VCaP (cell line): ENCODE data around the gene CTNNAL1.

ENCODE experiments used
- H3K27ac ChIP-seq: fragments of 450-650 bp; 2 replicates; pipeline ENCODE4 v1.5.1; 2017
- TF ChIP-seq, protein P1 (sequence below): fragments of 450-650 bp; conservative IDR thresholded peaks from 2 replicates; pipeline ENCODE4 v1.5.1; 2017; ENCODE audit warnings: mild to moderate bottlenecking, moderate library complexity

CTNNAL1 gene

DNA sequence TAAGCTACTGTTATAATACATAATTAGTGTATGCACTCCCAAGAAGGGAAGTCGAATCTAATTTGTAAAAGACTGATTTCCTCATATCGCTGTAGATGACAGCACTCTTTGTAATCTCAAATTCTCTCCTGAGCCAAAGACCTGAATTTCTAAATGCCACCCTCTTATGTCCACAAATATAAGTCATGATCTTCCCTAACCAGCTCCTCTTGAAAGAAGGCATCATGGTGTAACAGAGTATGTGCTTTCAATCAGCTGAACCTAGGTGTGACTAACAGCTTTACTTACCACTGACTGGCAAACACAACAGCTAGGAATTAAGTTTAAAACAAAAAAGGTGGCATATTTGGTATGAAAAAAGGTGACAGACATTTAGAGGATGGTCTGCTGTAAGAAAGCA, 34.0 kb upstream of the CTNNAL1 start:
- TF ChIP-seq, protein P1, sequence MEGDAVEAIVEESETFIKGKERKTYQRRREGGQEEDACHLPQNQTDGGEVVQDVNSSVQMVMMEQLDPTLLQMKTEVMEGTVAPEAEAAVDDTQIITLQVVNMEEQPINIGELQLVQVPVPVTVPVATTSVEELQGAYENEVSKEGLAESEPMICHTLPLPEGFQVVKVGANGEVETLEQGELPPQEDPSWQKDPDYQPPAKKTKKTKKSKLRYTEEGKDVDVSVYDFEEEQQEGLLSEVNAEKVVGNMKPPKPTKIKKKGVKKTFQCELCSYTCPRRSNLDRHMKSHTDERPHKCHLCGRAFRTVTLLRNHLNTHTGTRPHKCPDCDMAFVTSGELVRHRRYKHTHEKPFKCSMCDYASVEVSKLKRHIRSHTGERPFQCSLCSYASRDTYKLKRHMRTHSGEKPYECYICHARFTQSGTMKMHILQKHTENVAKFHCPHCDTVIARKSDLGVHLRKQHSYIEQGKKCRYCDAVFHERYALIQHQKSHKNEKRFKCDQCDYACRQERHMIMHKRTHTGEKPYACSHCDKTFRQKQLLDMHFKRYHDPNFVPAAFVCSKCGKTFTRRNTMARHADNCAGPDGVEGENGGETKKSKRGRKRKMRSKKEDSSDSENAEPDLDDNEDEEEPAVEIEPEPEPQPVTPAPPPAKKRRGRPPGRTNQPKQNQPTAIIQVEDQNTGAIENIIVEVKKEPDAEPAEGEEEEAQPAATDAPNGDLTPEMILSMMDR: no peak
- H3K27ac ChIP-seq: no peak overlapping the region

DNA sequence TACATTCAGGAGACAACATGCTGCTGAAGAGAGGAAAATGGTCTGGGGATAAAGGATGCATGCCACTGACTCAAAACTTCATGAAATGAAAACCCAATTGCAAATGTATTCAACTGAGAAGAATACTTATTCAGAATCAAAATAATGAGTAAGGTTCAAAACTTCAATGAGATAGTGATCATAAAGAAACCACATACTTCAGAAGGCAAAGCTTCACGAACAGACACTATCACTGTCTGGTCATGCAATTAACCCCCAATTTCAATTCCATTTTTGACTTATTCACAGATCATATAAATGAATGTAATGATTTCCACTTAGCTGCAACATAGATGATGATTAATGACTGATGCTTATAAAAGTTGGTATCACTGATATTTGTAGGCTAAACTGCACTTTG, 33.0 kb upstream of the CTNNAL1 start:
- no peak overlapping the region for H3K27ac ChIP-seq
- TF ChIP-seq, protein P1: no peak

DNA sequence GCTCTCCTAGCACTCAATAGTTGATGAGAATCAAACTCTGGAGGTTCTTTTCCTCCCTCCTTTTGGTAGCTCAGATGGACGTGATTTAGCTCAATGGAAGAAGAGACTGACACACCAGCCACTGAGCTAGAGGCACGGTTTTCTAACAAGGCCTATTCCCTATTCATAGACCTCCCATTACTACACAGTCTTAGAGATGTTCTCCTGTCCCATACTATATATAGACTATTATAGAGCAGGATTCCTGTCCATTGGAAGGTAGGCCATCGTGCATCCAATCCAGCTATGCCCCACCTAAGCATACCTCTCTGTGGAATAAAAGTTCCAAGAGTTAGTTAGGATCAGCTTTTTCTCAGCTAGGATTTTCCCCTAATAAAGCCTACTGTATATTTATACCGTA, 30.3 kb upstream of the CTNNAL1 start:
- TF ChIP-seq, protein P1: no peak
- H3K27ac ChIP-seq: no peak overlapping the region

DNA sequence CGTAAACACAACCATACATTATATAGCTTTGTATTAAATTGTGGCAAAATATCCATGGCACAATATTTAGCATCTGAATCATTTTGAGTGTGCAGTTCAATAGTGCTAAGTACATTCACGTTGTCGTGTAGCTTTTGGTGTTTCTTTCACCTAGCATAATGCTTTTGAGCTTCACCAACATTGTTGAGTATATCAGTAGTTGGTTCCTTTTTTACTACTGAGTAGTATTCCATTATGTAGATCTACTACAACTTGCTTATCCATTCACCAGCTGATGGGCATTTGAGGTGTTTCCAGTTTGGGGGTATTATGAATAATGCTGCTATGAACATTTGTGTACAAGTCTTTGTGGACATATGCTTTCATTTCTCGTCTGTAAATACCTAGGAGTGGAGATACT, 27.3 kb upstream of the CTNNAL1 start:
- H3K27ac ChIP-seq: no peak overlapping the region
- TF ChIP-seq, protein P1: no peak

DNA sequence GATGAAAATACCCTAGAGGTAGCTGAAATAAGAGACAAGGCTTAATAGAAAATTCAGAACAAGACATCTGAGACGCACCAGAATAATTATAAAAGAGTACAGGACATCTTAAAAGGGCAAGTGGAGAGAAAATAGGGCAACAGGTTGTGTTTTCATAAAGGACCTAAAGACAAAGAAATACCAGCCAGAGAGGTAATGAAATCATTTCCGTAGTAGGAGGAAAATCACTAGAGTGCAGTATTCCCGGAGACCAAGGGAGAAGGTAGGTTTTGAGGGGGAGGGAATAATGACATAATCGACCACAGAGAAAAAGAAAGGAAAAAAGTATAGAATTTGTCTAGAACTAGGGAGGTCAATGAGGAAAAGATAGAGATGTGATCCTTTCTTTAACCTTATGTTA, 26.2 kb upstream of the CTNNAL1 start:
- no peak overlapping the region for H3K27ac ChIP-seq
- TF ChIP-seq, protein P1: no peak

DNA sequence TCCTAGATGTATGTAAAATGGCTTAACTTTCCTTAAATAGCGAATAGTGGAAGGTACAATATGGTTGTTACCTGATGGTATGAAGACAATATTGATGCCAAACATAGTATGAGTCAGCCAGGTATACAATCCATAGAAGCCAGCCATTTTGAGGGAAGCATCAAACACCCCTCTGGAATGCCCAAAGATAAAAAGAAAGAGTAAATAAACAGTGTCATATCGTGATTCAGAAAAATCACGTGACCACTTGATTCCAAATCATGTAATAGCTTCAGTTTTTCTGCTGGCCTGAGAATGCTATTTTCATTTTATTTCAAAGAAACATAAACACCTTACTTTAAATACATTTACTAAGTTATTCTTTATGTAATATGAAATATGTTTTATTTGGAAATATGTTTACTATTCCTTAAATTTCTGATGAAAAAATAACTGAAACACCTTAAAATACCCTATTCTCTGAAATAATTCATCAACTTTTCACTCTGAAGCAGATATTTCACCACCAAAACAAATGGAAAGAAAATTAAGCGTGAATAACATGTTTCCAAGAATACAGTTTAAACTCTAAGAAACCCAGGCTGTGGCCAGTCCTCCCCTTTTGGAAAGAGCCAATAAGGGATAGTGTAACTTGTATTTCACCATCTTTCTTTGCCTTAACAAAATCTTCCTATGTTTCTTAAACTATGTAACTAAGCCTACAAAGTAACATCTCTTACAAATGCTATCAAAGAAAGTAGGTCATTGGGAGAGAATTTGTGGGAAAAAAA, 24.8 kb upstream of the CTNNAL1 start:
- TF ChIP-seq, protein P1: no peak
- 0 out of 2 replicates have a peak overlapping the region, but pooled peaks have one; percentile 38 for H3K27ac ChIP-seq

DNA sequence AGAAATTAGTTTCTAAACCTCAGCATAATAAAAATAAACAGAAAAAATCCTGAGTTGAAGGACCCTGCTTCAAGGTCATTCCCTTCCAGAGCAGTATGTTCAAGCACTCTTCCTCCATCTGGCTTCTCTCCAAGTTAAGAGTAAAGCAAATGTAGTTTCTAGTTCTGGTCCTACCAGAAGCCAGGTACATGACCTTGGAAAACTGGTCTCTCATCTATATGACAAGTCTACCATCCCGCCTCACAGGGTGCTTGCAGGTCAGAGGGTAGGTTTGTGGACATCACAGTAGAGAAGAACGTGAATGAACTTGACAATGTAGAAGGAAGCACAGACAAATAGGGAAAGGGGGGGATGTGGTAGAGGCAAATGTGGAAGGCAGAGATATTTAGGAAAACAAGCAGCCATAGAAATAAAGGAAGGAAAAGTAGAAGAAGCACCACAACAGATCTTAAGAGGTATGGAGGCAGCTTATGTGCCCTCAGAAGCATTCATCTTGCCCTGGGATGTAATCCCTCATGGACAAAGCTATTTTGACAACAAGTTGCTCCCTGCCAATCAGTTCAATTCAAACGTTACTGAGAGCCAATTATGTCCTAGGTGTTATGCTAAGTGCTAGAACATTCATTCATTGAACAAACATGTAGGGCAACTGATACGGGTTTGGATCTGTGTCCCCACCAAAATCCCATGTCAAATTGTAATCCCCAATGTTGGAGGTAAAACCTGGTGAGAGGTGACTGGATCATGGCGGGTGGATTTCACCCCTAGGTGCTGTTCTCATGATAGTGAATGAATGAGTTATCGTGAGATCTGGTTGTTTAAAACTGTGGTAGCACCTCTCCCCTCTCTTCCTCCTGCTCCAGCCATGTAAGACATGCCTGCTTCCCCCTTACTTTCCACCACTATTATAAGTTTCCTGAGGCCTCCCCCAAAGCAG, 23.7 kb upstream of the CTNNAL1 start:
- TF ChIP-seq, protein P1: no peak
- H3K27ac ChIP-seq: peak overlapping the region; percentile 38
